ENCODE data around the gene ANKK1.

DNA sequence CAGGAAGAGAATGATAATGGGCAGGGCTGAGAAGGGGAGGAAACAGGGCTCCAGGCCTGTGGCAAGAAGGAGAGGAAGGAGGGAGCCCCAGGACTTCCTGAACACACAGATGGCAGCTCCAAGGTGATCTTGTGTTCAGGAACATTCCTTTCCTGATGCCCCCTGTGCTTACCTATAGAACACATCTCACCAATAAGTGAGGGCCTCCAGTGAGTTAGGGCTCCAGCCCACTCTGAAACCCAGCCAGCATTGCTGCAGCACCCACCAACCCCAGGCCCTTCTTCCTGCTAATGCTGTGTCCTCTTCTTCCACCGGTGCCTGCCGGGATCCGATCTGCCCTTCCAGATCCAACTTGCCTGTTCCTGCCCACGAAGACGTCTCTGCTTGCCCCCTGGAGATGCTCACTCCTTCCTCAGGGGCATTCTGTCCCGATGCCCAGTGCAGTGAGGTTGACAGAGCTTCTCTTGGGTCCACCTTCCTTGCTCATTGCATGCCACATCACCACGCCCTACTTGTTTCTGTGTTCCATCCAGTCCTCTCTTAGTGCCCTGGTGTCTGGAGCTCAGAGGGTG is 17.4 kb downstream of the ANKK1 start:
- TF ChIP-seq EZH2 (IDR thresholded peaks at IDR 0.05; ENCODE audit: borderline replicate concordance, insufficient read depth, low read depth, low read length, poor library complexity, severe bottlenecking) = no peak
- TF ChIP-seq, protein P1, sequence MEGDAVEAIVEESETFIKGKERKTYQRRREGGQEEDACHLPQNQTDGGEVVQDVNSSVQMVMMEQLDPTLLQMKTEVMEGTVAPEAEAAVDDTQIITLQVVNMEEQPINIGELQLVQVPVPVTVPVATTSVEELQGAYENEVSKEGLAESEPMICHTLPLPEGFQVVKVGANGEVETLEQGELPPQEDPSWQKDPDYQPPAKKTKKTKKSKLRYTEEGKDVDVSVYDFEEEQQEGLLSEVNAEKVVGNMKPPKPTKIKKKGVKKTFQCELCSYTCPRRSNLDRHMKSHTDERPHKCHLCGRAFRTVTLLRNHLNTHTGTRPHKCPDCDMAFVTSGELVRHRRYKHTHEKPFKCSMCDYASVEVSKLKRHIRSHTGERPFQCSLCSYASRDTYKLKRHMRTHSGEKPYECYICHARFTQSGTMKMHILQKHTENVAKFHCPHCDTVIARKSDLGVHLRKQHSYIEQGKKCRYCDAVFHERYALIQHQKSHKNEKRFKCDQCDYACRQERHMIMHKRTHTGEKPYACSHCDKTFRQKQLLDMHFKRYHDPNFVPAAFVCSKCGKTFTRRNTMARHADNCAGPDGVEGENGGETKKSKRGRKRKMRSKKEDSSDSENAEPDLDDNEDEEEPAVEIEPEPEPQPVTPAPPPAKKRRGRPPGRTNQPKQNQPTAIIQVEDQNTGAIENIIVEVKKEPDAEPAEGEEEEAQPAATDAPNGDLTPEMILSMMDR (IDR thresholded peaks at IDR 0.05) = no peak

Measured in B cell (primary cell).